Neural progenitor cell (in vitro differentiated cells): ENCODE data around the gene KRT24.

Experiments
- EZH2 ChIP-seq: fragments of 200-600 bp; sonication (generic); IDR thresholded peaks from 2 replicates; pipeline ENCODE4 v1.6.1; 2017; ENCODE audit warnings: antibody characterized with exemption, mild to moderate bottlenecking, moderate library complexity
- TF ChIP-seq, protein P1 (sequence below): fragments of 200-600 bp; sonication (generic); IDR thresholded peaks from 2 replicates; pipeline ENCODE4 v1.5.1; 2017; ENCODE audit warnings: antibody characterized with exemption, mild to moderate bottlenecking

DNA sequence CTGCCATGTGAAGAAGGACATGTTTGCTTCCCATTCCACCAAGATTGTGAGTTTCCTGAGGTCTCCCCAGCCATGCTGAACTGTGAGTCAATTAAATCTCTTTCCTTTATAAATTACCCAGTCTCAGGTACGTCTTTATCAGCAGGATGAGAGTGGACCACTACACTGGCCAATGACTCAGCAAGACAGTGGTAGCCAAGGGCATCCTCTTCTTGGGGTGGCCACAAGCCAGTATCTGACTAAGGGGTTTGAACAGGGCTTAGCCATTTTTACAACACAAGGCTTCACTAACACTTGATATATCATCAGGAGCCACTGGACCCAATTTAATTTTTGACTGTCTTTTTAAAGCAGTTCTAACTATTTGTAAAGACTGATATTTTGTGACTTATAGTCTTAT lies 21.1 kb upstream of the KRT24 start:
- TF ChIP-seq, protein P1, sequence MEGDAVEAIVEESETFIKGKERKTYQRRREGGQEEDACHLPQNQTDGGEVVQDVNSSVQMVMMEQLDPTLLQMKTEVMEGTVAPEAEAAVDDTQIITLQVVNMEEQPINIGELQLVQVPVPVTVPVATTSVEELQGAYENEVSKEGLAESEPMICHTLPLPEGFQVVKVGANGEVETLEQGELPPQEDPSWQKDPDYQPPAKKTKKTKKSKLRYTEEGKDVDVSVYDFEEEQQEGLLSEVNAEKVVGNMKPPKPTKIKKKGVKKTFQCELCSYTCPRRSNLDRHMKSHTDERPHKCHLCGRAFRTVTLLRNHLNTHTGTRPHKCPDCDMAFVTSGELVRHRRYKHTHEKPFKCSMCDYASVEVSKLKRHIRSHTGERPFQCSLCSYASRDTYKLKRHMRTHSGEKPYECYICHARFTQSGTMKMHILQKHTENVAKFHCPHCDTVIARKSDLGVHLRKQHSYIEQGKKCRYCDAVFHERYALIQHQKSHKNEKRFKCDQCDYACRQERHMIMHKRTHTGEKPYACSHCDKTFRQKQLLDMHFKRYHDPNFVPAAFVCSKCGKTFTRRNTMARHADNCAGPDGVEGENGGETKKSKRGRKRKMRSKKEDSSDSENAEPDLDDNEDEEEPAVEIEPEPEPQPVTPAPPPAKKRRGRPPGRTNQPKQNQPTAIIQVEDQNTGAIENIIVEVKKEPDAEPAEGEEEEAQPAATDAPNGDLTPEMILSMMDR: no peak
- no peak for TF ChIP-seq EZH2
